BE2C (cell line): Measurements from ENCODE around the gene MTA3.

ENCODE experiments used
- DNase-seq: peaks from one replicate; pipeline ENCODE4 v3.0.0-alpha.2; 2020
- H3K27me3 ChIP-seq: fragments of 250-450 bp; sonication (Bioruptor Pico); 2 replicates; pipeline ENCODE4 v1.5.1; 2020; ENCODE audit warnings: mild to moderate bottlenecking
- H3K36me3 ChIP-seq: fragments of 250-450 bp; sonication (Bioruptor Pico); 2 replicates; pipeline ENCODE4 v1.5.1; 2020; ENCODE audit warnings: mild to moderate bottlenecking
- H3K4me1 ChIP-seq: fragments of 250-450 bp; sonication (Bioruptor Pico); 2 replicates; pipeline ENCODE4 v1.5.1; 2020
- H3K4me3 ChIP-seq: 2 replicates; pipeline ENCODE4 v1.5.1; 2011; ENCODE audit warnings: low read depth, low read length
- H3K9me3 ChIP-seq: fragments of 250-450 bp; sonication (Bioruptor Pico); 2 replicates; pipeline ENCODE4 v1.5.1; 2020
- CTCF ChIP-seq: IDR thresholded peaks from 2 replicates; pipeline ENCODE4 v1.5.1; 2012; ENCODE audit warnings: mild to moderate bottlenecking, low read depth, low read length

Gene MTA3

GRCh38 chr2:42765686-42766085 is 197.3 kb downstream of the MTA3 start:
- TF ChIP-seq CTCF: no peak

GRCh38 chr2:42767080-42767898 is 198.9 kb downstream of the MTA3 start:
- Histone ChIP-seq H3K4me3 (no peak overlapping the region), H3K36me3 (no peaks in the 10 kb centered on the region), H3K4me1 (no peaks in the 10 kb centered on the region; the same call in 1 of the 2 replicates), H3K9me3 (no peaks in the 10 kb centered on the region), H3K27me3 (no peaks in the 10 kb centered on the region)
- TF ChIP-seq CTCF: no peak
- no peak for DNase-seq

More at GRCh38 chr2:42765686-42766085, 197.3 kb downstream of the MTA3 start:
- Histone ChIP-seq H3K4me3 (no peak overlapping the region), H3K9me3 (no peaks in the 10 kb centered on the region), H3K36me3 (no peaks in the 10 kb centered on the region), H3K27me3 (no peaks in the 10 kb centered on the region), H3K4me1 (no peaks in the 10 kb centered on the region; the same call in 1 of the 2 replicates)
- no peak for DNase-seq

GRCh38 chr2:42767899-42768705 is 199.7 kb downstream of the MTA3 start:
- no peaks in the 10 kb centered on the region for H3K9me3 ChIP-seq
- no peak overlapping the region for H3K4me3 ChIP-seq
- TF ChIP-seq CTCF: no peak
- no peak for DNase-seq
- no peaks in the 10 kb centered on the region; the same call in 1 of the 2 replicates for H3K4me1 ChIP-seq
- no peaks in the 10 kb centered on the region for H3K36me3 ChIP-seq
- no peaks in the 10 kb centered on the region for H3K27me3 ChIP-seq

- no peak for DNase-seq
- TF ChIP-seq CTCF: no peak
- no peaks in the 10 kb centered on the region for H3K27me3 ChIP-seq
- H3K4me3 ChIP-seq: no peak overlapping the region
- H3K9me3 ChIP-seq: no peaks in the 10 kb centered on the region
- H3K36me3 ChIP-seq: no peaks in the 10 kb centered on the region
- H3K4me1 ChIP-seq: no peaks in the 10 kb centered on the region; the same call in 1 of the 2 replicates
Observed at GRCh38 chr2:42768706-42769256, 200.3 kb downstream of the MTA3 start.

- no peak for TF ChIP-seq CTCF
- H3K27me3 ChIP-seq: no peaks in the 10 kb centered on the region
- no peaks in the 10 kb centered on the region for H3K9me3 ChIP-seq
- no peak overlapping the region for H3K4me3 ChIP-seq
- H3K4me1 ChIP-seq: no peaks in the 10 kb centered on the region; the same call in 1 of the 2 replicates
- no peaks in the 10 kb centered on the region for H3K36me3 ChIP-seq
- DNase-seq: no peak
Observed at GRCh38 chr2:42769583-42770287, 201.3 kb downstream of the MTA3 start.
